Dedifferentiated amniotic fluid mesenchymal stem cell (primary cell): ENCODE measurements around the gene ATP8A2.

Experiments used
- DNase-seq: peaks from one replicate; pipeline ENCODE4 v3.0.0-alpha.2; 2016; ENCODE audit errors: extremely low spot score

Gene ATP8A2

DNA sequence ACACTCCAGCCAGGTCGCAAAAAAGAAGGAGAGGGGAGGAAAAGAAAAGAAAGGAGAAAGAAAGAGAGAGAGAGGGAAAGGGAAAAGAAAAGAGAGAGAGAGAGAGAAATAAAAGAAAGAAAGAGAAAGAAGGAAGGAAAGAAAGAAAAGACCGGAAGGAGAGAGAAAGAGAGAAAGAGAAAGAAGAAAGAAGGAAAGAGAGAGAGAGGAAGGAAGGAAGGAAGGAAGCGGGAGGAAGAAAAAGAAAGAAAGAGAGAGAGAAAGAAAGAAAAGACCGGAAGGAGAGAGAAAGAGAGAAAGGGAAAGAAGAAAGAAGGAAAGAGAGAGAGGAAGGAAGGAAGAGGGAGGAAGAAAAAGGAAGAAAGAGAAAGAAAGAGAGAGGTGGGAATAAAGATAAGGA lies 359.3 kb downstream of the ATP8A2 start:
- DNase-seq = no peak

GRCh38 chr13:25731536-25731935 lies 359.8 kb downstream of the ATP8A2 start:
- DNase-seq = no peak

DNA sequence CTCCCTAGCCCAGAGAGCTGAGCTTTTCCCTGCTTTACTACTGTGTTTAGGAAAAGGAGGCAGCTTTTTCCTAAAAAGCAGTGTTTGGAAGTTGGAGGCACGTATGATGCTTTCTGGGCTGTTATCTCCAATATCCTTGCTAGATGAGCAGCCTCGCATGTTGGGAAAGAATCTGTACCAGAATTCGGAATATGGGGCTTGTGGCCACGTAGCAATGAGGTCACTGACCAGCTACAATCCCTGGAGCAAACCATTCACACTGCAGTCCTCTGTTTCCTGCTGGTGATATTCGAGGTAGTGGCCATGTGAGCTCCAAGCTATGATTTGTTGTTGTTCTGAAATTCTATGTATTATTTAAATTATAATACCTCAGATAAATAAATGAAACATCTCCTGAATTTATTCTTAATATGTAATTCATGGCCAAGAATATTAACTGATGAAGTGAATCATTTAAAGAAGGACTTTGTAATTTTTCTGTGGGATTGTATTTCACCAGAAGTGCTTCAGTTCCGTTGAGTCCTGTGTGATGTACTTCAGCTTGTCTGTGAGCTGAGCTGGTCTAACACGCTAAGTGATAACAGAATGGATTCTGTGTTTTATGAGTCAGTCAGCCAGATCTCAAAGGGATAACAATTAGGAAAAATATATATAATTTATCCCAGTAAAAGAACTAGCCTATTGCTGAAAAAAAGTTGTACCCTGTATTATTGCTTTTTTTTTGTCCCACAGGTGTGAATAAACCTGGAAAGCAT lies 360.5 kb downstream of the ATP8A2 start:
- DNase-seq = no peak

GRCh38 chr13:25733001-25733491 lies 361.3 kb downstream of the ATP8A2 start:
- no peak for DNase-seq

DNA sequence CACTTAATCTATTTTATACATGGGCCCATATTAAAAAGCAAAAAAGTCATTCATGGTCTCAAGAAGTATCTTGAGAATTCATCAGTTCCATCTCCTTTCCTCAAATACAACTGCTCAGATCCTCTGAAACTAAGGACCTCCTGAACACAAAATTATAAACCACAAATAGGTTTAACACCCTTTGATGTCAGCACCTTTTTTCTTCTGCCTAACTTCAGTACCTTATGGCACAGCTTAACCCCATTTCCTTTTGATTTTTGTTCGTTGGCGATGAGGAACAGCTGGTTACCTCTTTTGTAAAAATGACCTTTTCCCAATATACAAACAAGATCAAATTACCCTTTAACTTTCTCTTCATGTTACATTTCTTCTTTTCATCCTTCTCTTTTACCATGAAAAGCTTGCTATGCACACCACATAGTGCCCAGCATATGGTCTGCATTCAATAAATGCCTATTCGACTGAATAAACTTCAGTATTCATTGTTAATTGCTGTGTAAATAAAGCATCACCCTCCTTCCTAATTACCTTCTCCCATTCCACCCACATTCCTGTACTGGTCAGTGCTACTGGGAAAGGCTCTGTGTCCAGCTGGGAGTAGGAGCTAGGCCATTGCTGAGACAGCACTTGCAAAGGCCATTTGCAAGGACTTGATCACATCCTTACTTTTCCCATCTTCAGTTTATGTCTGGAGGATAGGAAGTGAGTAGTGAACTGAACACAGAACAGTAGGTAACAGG lies 362.1 kb downstream of the ATP8A2 start:
- no peak for DNase-seq

- peak; percentile 38 for DNase-seq
These were observed 366.8 kb downstream of the ATP8A2 start for GRCh38 chr13:25738342-25739196.

- no peak for DNase-seq
These were observed 367.6 kb downstream of the ATP8A2 start for GRCh38 chr13:25739376-25739775.

GRCh38 chr13:25741796-25742195 lies 370.0 kb downstream of the ATP8A2 start:
- no peak for DNase-seq

- DNase-seq = no peak
These were observed 370.4 kb downstream of the ATP8A2 start for GRCh38 chr13:25742220-25742619.

GRCh38 chr13:25743421-25743820 lies 371.6 kb downstream of the ATP8A2 start:
- DNase-seq = no peak

DNA sequence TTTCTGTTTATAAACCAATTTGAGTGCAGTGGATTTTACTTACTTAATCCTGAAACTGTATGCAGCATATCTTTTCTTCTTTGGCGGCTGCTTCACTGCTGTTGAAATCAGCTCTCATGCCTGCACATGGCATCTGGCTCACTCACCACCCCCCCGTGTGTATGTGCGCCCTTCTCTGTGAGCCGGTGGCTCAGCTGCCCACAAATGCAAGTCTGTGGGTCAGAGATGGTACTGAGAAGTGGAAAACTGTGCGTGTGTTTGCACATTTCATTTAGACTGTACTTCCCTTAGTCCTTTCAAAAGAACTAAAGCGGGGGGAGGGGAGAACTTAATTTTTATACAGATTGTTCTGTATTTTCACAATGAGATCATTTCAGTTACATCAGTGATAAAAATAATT lies 372.4 kb downstream of the ATP8A2 start:
- DNase-seq = peak; percentile 24

- no peak for DNase-seq
These were observed 374.4 kb downstream of the ATP8A2 start for GRCh38 chr13:25746131-25746530.

DNA sequence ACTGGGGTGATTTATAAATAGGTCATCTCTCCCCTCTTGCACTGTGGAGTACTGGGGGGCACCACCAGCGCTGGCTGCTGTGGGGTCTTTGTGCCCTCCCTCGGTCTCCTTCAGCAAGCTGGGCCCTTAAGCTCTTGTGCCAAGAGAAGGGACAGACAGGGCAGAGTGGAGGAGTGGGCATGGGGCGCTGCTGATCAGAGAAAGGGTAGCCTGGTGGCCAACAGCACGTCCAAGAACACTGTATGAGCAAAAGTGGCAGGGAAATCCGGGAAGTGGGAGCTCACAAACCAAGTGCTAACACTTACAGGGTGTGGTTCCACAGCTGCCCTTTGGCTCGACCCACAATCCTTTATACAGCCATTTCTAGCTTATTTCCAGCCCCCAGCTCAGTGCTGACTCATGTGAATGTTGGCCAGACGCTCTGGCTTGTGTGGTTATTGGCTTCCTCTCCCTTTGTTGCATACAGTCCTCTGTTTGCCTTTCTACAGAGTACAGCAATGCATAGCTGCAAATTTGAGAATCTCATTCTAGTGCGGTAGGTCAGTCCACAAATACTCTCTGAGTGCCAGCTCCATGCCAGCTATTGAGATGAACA lies 381.3 kb downstream of the ATP8A2 start:
- DNase-seq = peak; percentile 80

GRCh38 chr13:25753976-25754375 lies 382.2 kb downstream of the ATP8A2 start:
- DNase-seq = no peak

DNA sequence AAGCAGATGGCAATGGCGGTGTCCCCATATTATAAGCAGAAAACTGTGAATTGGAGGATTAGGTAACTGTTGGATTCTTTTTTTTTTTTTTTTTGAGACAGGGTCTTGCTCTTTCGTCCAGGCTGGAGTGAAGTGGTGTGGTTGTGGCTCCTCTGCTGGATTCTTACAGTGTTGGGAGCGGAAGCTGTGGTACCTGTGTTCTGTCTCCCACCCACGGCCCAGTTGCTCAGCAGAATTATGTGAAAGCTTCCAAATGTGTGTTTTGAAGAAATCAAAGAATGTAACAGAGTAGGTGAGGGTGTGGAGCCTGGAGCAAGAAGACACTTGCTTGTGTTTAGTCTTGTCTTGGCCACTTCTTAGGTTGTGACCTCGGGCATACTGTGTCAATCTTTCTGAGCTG lies 384.5 kb downstream of the ATP8A2 start:
- DNase-seq = no peak

DNA sequence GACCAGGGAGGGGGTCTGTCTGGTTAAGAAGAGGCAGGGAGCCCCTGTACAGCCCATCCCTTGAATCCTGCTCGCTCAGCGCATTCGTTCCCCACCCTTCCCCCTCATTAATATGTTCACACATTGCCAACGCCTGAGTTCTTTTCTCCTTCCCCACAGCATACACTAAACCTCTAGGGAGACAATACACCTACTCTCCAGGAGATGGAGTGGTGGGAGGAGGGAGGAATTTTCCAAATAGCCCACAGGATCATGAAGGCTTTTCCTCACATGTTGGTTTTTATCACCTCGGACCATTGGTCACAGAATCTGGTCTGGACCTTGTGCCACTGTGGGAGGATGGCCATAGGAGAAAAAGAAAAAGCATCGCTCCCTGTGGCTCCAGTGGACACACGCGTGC lies 385.1 kb downstream of the ATP8A2 start:
- no peak for DNase-seq

GRCh38 chr13:25761041-25761440 lies 389.3 kb downstream of the ATP8A2 start:
- no peak for DNase-seq

- no peak for DNase-seq
These were observed 390.5 kb downstream of the ATP8A2 start for GRCh38 chr13:25762281-25762680.

- no peak for DNase-seq
These were observed 391.1 kb downstream of the ATP8A2 start for GRCh38 chr13:25762795-25763377.

GRCh38 chr13:25764378-25764777 lies 392.6 kb downstream of the ATP8A2 start:
- no peak for DNase-seq

DNA sequence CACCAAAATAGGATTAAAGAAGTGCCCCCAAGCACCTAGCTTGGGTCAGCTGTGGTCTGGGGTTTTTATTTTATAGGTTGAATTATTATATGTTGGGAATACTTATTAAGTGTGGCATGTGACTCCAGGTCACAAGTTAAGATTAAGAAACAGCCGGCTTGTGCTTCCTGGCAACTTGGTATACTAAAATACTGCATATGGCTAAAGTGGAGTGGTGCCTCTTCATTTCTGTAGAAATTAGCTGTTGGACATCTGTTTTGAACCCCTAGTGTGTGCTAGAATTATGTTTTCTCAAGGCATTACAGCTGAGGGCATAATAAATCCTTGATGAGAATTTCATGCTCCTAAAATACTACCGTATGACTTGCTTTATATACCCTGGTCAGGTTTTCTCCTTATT lies 393.5 kb downstream of the ATP8A2 start:
- no peak for DNase-seq
